ENCODE data around the gene TNFAIP3.

The TNFAIP3 gene

DNA sequence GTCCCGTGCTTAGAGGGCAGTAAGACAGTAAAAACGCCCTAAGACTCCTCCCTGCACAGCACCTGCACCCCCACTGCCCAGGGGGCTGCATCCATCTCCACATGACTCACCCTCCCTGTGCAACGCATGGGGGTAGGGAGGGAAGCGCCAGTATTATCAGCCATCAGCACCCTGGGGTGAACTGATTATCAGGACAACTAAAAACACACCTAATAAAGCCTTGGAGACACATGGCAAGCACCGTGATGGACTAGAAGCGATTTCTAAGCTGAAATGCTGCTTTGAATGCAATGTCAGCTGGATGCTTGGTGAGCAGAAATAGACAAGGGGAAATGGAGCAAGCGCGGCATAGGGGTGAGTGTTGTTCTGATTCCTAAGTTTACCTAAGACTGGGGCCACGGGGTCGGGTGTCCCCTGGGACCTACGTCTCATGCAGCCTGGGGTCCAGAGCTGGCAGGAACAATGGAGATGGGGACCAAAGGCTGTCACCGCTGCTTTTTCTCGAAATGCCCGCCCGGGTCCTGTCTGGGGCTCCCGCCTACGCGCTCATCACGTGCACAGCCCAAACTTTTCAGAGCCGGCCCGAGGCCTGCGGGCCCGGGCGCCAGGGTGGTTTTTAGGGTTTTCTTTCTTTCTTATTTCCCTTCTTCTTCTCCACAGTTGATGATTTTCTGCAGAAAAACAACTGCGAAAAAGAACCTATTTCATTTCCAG, 702 bp upstream of the TNFAIP3 start:
- no peak for DNase-seq

DNA sequence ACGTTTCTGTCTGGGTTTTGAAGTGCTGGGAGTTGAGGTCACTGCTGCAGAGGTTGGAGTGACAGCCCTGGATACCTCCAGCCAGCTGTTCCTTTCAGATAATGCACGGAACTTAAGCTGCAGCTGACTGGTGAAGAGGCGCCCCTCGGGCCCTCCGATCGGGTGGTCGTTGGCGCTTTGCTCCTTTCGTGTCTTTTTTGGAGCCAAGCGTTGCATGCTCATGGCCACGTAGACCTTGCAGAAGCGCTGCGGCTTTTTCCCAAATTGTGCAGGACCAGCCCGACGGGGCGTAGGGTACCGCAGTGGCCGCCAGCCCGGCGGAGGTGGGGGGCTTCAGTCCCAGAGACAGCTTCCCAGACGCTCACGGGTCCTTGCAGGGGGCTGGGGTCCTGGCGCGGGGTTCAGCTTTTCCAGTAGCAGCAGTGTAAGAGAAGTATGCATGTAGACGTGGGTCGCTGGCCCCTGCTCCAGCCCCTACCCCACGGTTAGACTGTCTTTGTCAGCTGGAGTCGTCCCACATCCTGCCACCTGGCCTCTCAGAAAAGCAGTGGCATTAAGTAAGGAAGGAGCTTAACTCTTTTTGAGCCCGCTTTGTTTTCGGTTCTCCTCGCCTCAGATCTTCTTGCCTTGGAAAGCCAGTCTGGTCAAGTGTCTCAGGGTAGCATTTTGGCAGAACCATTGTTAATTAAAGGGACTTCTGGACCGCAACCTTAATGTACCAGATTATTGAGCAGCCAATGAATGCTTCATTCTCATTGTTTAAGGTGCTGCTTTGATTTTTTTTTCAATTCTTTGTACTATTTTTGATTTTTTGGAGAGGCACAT, 838 bp downstream of the TNFAIP3 start:
- DNase-seq = no peak

DNA sequence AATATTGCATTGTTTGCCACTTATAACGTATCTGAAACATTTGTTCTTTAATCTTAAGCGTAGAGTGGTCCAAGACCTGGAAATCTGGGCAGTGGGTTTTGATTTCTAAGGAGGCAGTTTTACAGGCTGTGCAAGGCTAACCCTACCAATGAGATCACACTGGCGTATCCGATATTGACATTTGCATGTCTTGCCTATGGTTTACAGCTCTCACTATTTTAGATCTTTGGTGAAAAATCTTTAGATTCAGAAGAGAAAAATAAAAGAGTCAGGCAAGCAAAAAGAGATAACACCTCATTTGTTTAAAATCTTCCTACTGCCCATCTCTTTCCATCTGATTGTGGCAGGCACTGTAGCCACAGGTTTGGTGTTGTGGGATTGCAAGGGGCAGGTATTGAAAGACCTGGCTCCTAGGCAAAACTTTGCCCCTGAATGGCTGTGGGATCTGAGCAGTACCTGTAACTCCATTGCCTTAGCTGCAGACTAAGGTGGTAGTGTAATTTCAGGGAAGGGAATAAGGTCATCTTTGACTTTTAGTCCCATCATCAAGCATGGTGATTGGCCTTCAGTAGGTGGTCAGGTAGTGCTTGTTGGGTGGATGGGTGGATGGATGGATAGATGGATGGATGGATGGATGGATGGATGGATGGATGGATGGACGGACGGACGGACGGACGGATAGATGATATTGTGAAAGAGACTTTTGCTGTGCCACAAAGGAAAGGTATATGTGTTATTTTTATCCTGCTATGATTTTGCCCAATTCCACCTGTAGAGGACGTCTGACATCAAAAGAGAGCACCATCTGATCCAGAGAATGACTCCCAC, 1.9 kb downstream of the TNFAIP3 start:
- DNase-seq = no peak

DNA sequence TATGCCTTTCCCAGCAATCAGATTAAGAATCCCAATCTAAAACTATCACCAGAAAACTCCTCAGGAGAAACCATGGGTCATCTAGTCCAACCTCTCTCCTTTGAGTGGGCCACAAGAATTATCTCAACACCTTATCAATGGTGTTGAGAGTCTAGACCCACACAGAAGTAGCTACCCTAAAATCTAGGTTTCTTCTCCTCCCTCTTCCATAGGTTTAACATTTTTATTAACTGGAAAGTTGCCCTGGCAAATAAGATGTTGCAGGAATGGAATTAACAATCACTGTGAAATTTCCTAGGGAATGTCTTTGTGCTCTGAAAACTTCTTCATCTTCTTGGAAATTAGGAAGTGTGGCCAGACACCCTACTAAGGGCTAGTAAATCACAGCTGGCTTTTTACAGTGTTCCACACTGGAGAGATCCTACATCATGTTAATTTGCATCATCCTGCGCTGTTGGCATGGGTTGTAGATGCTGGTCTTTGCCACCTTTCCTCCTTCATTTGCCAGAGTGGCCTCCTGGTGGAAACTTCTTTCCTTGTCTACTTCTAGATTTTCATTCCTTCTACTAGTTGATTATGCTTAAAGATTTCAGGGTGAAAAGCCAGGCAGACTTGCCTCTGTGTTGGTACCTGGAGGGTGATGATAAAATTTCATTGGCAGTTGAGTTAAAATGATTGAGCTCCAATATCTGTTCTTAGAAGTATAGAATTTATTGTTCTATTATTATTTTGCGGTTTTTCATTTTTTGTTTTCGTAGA, 2.7 kb downstream of the TNFAIP3 start:
- DNase-seq = no peak

DNA sequence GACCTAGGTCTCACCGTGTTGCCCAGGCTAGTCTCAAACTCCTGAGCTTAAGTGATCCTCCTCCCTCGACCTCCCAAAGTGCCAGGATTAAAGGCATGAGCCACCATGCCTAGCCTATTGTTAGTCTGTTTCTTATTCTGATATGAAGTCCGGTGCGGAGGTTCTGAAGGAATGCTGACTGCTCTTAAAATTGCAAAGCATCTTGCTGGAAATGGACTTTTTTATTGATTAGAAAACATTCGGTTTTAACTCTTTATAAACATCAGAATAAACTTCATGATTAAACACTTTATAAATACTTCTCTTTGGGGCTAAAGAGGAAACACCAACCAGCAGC, 3.2 kb downstream of the TNFAIP3 start:
- no peak for DNase-seq

DNA sequence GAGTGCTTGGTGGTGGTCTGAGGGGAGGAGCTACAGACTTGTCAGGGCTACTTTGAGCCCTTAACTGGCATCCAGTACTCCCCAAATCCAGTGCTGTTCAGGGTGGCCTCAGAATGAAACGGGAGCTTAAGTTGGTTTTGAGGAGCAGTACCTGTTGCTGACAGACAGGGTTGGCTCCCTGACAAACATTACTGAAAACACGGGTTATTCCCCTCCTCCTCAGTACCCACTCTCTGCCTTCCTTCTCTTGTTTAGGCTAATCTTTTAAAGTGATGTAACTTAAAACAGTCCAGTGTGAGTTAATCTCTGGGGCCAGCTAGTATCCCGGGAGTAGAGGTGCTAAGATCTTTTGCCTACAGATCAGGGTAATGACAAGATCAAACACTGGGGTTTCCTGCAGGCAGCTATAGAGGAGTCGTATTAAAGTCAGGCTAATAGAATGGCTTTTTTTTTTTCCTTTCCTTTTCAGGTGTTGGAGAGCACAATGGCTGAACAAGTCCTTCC, 3.7 kb downstream of the TNFAIP3 start:
- no peak for DNase-seq

DNA sequence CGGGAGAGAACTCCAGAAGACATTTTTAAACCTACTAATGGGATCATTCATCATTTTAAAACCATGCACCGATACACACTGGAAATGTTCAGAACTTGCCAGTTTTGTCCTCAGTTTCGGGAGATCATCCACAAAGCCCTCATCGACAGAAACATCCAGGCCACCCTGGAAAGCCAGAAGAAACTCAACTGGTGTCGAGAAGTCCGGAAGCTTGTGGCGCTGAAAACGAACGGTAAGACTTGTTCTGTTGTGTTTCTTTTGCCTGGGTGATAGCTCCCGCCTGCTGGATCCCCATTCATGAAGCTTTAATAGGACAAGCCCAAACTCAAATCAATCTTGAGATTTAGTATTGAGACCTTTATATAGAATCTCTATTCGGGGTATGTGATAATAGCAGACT, 4.2 kb downstream of the TNFAIP3 start:
- DNase-seq = no peak

DNA sequence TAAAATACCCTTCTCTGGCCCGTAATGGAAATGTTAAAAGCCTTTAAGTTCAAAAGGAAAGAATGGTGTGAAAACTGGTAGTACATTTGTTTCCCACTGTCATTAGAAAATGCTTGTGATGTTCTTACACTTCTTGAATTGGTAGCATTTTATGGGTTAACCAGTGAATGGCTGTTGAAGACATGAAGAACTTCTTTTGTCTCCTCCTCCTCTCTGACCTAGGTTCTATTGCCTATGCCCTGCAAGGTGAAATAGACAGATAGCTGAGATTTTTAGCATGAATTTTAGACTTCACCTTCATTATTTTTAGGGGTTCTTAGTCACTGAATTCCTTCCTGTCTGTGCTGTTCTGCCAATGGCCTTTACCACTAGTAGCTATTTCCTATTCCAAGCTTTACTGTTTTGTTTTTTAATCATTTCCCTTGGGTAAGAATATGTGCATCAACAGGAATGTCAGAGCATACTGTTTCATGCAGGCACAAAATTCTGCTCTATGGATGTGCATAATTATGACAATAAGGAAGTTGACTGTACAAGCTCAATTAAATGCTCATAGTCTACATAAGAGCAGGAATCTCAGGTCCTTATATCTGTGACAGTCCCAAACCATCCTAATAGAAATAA, 4.9 kb downstream of the TNFAIP3 start:
- DNase-seq = no peak

DNA sequence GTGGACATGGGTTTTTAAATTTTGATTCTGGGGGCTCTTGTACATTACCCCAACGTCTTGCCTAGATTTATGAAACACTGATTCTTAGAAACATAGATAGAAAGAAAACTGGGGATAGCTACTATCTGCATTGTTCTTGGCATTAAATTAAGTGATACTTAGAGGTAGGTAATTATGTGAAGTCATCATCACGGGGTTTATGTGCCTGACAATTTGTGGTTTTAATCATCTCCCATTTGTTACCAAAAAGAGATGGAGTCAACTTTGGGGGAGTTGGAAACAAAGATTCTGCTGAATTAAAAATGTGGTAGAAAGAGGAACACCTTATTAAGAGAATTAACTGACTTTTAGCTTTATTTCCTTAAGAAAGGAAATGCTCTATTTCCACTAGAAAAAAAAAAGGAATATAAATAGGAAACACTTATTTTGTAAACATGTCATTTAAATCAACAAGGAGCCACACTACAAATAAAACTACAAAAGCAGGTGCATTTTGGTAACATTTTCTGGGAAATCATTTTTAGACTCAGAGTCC, 5.6 kb downstream of the TNFAIP3 start:
- DNase-seq = no peak

DNA sequence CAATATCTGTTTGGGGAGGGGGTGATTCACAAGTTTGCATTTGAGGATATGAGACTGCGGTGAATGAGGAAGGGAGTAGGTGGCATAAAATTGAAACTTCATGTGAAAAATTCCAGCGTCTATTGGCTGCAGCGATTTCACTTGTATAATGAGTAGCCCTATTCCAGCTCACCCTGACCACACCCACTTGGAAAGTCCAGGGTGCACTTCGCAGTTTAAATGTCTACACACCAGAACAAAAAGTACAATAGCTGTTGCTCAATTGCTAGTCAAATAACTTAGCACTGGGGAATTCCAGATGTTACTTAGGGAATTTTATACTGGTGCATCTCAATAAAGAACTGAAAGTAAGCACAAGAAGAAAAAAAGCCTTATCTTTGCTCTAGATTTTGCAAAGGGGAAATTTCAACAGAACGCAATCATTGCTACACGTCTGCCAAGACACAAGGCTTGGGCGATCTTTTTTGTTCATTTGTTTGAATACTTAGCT, 6.3 kb downstream of the TNFAIP3 start:
- DNase-seq = no peak

DNA sequence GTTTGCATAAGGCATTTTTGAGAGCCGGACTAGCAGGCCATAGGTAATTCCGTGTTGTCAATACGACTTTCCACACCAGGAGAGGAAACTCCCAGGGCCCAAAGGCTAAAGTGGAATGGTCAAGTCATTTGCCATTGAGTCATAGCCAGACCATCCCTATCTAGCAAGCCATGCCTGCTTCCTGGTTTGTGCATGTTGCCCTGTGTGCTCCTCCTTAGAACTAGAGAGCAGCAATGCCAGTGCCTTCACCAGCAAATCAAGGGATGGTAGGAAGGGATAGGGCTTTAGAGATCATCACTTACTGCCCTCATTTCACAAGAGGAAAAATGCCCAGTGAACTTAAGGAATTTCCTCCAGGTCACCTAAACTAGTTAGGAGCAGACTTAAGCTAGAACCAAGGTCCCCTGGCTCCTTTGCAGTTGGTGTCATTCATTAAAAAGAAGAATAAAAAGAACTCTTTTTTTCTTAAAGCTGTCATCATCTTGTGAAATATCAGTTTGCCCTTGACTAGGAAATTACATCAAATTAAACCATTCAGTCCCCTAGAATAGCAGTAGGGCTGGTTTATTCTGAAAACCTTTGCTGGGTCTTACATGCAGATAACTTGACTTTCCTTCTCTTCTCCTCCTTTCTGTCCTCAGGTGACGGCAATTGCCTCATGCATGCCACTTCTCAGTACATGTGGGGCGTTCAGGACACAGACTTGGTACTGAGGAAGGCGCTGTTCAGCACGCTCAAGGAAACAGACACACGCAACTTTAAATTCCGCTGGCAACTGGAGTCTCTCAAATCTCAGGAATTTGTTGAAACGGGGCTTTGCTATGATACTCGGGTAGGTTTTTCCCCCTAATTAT, 7.4 kb downstream of the TNFAIP3 start:
- DNase-seq = no peak

DNA sequence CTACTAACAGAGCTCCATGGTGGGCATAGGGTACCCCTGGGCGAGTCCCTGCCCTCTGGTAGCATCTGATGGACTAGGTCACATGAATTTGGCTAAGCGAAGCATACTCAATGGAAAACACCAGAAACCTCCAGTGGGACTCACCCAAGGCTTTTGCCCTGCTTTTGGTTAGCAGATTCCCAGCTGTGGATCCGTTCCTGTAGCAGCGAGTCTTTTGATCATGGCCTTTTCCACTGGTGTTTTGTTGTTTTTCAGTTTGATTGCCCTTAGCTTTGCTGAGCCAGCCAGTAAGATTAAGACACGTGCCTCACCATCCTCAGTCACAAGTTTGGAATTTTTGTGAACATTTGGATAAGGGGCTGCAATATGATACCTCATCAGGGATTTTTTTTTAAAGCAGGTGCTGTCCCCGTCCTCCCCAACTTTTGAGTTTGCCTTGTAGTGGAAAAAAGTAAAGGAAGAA, 8.0 kb downstream of the TNFAIP3 start:
- no peak for DNase-seq

DNA sequence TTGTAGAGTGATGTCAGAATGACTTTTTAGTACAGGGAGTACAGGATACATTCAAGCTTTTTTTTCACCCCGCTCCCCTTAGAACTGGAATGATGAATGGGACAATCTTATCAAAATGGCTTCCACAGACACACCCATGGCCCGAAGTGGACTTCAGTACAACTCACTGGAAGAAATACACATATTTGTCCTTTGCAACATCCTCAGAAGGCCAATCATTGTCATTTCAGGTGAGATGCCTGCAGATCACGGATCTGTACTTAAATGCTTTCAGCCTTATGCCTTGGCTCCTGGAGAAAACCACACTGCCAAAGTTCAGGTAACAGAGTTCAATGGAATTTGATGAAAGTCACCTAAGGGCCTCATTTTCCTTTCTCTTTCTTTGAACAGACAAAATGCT, 8.5 kb downstream of the TNFAIP3 start:
- no peak for DNase-seq

DNA sequence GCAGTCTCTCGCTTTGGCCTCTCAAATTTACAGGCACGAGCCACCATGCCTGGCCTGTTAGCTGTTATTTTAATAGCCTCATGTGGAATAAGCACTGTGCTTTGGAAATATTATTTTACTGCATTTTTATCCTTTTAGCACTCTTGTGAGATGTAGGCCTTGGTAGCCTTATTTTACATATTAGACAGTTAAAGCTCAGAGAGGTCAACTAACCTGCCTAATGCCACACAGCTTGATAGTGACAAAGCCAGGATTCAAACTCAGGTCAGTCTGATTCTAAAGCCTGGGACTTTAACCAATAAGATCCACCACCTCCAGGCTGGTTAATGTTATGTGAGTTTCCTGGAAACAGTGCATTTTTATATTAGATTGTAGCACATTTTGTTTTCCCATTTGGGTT, 9.5 kb downstream of the TNFAIP3 start:
- no peak for DNase-seq

DNA sequence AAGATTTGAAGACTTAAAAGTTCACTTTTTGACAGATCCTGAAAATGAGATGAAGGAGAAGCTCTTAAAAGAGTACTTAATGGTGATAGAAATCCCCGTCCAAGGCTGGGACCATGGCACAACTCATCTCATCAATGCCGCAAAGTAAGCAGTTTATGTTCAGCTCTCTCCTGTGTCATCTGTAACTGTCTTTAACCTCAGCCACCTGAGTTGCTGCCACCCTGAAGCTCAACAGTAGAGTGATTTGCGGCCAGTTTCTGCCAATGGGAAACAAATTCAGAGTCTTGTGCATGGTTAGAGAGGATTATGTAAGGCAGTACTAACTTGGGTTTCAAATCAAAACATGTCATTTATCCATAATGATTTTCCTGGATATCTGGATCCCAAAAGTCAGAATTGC, 10.1 kb downstream of the TNFAIP3 start:
- DNase-seq = no peak

DNA sequence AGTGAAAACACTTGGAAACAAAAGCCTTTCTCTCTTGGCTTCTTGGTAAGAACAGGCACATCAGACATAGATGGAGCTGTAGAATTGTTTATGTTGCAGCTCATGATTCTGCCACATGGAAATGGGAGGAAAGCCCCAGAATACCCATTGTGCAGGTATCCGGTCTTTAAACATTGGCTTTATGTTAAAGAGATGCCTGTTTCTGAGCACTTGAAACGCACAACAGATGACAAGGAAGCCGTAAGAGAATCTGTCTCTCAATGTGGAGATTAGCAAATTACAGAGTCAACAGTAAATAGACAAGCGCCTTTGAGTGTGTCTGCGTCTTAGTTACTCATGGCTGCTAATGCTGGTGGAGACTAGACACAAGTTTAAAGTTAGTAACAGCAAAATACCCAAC, 10.5 kb downstream of the TNFAIP3 start:
- DNase-seq = no peak

DNA sequence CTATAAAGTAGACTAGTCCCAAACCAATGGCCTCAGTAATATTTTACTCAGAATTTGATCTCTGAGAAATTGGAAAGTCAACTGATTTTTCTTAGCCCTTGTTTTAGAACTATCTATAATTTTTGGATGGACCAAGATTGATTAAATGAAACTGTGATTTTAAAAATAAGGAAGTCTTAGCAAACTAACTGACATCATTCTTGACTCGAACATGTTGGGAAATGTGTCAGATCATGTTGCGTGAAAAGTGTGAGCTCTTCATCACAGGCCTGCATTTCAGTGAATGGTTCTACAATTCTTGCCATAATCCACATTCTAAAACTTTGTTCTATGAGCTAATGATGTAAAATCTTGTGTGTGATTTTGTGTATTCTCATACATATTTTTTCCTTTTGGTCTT, 11.0 kb downstream of the TNFAIP3 start:
- DNase-seq = no peak

DNA sequence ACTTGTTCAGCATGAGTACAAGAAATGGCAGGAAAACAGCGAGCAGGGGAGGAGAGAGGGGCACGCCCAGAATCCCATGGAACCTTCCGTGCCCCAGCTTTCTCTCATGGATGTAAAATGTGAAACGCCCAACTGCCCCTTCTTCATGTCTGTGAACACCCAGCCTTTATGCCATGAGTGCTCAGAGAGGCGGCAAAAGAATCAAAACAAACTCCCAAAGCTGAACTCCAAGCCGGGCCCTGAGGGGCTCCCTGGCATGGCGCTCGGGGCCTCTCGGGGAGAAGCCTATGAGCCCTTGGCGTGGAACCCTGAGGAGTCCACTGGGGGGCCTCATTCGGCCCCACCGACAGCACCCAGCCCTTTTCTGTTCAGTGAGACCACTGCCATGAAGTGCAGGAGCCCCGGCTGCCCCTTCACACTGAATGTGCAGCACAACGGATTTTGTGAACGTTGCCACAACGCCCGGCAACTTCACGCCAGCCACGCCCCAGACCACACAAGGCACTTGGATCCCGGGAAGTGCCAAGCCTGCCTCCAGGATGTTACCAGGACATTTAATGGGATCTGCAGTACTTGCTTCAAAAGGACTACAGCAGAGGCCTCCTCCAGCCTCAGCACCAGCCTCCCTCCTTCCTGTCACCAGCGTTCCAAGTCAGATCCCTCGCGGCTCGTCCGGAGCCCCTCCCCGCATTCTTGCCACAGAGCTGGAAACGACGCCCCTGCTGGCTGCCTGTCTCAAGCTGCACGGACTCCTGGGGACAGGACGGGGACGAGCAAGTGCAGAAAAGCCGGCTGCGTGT, 11.6 kb downstream of the TNFAIP3 start:
- DNase-seq = no peak

DNA sequence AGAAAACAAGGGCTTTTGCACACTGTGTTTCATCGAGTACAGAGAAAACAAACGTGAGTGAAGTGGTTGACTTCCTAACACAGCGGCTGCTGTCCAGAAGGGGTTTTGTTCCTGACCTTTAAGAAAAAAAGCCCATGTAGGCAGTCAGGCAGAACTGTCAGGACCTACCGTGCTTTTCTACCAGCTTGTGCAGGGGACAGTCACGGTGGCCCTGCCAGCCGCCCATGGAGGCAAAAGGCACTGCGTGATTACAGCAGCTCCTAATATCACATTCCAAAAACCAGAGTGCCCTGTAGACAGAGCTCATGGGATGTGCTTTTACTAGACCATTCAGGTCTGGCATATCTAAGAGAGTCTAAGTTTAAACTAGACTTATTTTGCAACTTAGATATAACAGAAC, 12.2 kb downstream of the TNFAIP3 start:
- no peak for DNase-seq
